Measurements from ENCODE around the gene NDUFC1.

- TF ChIP-seq MAX (IDR thresholded peaks at IDR 0.05; ENCODE audit: insufficient read depth, insufficient read length) (no peak), CTCF (IDR thresholded peaks at IDR 0.05; ENCODE audit: extremely low read depth in 1 of 2, insufficient read depth in 1 of 2, low read depth in 1 of 2, low read length in 2 of 2) (no peak), POLR2AphosphoS5 (IDR thresholded peaks at IDR 0.05; ENCODE audit: insufficient read depth, low read depth, low read length) (no peak), POLR2A (IDR thresholded peaks at IDR 0.05; ENCODE audit: low read depth, low read length) (no peak), MYC (IDR thresholded peaks at IDR 0.05; ENCODE audit: low read depth, low read length) (no peak), EZH2 (IDR thresholded peaks at IDR 0.05; ENCODE audit: borderline replicate concordance, low read depth, low read length, severe bottlenecking) (no peak), GATA2 (IDR thresholded peaks at IDR 0.05; ENCODE audit: insufficient read depth, insufficient read length, low read depth, low read length) (no peak), JUN (IDR thresholded peaks at IDR 0.05; ENCODE audit: borderline replicate concordance, insufficient read depth, insufficient read length, low read depth) (no peak), FOS (IDR thresholded peaks at IDR 0.05; ENCODE audit: borderline replicate concordance, insufficient read depth, low read length) (no peak)
These were observed 13.0 kb upstream of the NDUFC1 start for GRCh38 chr4:139315221-139315675.
